Cerebellar cortex (tissue), 1 donor: ENCODE results near the gene MS4A10.

Experiments
- DNase-seq: peaks from one replicate; pipeline ENCODE4 v3.0.0-alpha.2; 2015; ENCODE audit warnings: low spot score

Gene MS4A10

GRCh38 chr11:60825118-60825517, 40.0 kb downstream of the MS4A10 start:
- no peak for DNase-seq

- DNase-seq = no peak
Measured at GRCh38 chr11:60825790-60826189, 40.7 kb downstream of the MS4A10 start.

DNA sequence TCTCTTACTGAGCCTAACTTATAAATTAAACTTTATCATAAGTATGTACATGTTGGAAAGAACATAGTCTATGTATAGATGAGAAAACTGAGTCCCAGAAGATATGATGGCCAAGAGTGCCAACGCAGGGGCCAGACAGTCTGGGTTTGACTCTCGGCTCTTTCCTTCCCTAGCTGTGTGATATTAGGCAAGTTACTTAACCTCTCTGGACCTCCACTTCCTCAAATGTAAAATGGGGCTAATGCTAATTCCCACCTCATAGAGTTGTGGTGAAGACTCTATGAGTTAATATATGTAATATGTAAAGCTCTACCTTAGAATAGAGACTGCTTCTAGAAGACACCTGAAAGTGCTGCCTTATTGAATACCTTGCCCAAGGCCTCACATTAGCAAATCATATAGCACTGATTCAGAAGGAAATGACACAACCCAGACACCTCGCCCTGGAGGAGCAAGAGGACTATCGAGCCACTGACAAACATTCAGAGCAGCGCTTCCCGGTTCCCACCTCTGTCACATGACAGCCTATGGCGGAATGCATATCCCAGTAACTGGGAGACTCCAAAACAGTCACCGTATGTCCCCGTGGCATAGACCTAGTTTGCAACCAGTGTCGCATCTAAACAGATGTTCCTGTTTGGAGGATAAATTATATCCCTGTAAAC, 45.5 kb downstream of the MS4A10 start:
- no peak for DNase-seq

GRCh38 chr11:60831143-60831500, 46.0 kb downstream of the MS4A10 start:
- DNase-seq = peak; percentile 91

DNA sequence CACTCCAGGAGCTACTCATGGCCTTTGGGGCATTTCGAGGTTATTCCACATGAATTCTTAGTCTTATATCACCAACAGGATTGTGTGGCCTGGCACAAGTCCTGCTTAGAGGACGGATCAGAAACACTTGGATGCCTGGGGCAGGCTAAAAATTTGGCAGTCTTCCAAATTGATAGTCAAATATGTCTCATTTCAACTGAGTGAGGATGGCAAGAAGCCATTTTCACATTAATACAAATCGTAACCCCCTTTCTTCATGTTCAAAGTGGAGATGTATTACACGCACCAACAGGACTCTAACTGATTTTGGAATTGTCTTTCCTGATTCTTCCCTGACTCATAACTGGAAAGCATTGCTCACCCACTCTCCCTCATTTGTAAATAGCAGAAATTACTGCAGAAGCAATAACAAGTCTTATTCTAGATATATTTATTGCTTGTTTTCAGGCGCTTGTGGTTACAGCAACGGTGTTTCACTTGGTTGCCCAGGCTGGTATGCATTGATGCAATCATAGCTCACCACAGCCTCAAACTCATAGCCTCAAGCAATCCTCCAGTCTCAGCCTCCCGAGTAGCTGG, 46.5 kb downstream of the MS4A10 start:
- DNase-seq = no peak

DNA sequence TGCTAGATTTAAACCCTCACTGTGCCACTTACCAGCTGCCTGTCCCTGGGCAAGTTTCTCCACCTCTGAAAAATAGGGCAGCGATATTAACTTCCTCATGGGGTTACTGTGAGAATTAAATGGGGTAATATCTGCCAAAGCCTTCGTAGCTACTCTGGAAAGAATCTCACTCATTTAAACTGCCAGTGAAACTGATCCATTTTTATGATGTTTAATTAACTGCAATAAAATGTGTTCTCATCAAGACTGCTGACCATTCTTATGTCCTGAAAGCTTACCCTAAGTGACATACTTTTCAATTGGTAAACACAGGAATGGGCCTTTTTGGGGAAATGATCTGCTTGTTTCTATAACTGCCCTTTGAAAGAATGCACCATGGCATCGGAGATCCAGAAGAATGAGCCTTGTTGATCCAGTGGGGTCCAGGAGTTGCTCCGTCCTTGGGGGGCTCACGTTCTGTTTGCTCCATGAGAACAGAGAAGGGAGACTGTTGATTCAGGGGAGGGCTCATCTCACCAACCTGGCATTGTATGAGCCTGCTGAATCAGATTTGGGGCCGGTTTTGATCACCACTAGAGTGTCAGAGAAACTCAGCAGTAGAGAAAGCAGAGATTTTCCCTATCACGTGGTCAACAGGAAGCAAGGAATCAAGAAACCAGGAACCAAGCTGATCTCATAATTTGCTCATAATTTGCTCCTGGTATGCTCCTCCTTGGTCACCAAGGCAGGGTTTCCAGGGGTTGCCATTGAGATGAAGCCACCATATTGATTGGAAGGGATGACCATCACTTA, 49.8 kb downstream of the MS4A10 start:
- no peak for DNase-seq

DNA sequence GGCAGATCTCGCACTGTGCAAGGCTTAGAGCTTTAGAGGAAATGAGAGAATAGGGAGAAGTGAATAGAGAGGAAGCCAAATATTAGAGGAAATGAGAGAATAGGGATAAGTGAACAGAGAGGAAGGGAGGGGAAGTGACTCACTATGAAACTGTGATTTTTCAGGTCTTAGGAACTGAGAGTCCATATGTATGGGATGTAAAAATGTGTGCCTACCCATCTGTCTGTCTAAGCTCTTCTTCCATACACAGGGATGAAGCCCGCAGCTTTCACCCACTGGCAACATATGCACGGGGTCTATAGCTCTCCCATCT, 50.4 kb downstream of the MS4A10 start:
- no peak for DNase-seq

GRCh38 chr11:60836866-60837515, 51.9 kb downstream of the MS4A10 start:
- no peak for DNase-seq

- peak; percentile 21 for DNase-seq
Measured at GRCh38 chr11:60838132-60838531, 53.0 kb downstream of the MS4A10 start.

GRCh38 chr11:60840470-60841430, 55.6 kb downstream of the MS4A10 start:
- no peak for DNase-seq

DNA sequence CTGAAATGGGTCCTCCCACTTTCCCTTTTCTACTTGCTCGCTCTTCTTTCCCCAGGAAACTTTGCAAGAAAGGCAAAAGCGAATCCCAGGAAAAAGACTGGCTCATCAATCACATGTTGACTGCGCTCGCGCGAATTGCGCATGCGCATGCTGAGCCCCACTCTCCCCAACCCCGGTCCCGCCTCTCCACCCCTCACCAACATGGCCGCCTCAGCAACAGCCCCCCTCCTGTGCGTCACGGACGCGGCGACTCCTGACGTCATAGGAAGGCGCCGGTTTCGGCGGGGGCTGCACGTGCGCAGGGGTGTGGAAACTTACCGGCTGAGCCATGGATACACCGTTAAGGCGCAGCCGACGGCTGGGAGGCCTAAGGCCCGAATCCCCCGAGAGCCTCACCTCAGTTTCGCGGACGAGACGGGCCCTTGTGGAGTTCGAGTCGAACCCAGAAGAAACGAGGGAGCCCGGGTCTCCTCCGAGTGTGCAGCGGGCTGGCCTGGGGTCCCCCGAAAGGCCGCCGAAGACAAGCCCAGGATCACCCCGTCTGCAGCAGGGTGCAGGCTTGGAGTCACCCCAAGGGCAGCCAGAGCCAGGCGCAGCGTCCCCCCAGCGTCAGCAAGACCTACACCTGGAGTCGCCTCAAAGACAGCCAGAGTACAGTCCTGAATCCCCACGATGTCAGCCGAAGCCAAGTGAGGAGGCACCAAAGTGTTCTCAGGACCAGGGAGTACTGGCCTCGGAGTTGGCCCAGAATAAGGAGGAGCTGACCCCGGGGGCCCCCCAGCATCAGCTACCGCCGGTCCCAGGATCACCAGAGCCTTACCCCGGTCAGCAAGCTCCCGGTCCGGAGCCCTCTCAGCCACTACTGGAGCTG, 56.9 kb downstream of the MS4A10 start, which contains the start of gene CCDC86:
TSS of gene CCDC86 (plus strand) at position 317 of the 871 bp plus-strand sequence. CDS start at position 329, 12 bp downstream.
- peak; percentile 96 for DNase-seq

GRCh38 chr11:60842668-60843600, 57.8 kb downstream of the MS4A10 start:
- DNase-seq = no peak

DNA sequence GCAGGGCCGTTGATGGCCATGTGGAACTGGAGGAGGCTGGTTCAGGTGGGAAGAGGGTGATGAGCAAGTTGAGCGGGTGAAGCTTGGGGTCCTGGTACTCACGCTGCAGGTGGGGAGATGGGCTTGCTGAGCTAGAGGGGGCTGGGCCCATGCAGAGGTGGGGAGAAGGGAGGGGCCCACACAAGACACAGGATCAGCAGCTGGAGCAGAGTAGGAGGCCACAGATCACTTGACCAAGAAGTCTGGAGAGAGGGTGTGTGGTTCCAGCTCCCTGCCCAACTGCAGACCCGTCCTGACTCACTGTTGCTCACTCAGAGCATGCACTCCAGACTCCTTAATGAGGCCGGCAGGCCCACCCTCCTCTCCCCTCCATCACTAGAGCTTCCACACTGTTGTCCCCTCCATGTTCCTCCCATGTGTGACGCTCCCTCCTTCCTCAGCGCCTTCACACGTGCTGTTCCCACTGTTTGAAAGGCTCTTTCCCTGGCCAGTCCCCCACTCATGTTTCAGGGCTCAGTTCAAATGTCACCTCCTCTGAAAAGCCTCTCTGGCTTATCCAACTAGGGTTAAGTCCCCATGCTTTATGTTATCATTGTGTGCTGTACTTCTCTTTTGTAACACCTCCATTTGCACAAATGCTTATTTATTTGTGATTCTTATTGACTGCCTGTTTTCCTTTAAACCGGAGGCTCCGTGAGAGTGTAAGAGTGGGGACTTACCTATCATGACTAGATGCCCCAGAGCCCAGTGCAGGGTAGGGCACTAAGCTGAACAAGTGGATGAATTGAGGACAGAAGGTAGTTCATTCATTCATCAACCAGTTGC, 59.1 kb downstream of the MS4A10 start:
- DNase-seq = no peak

- DNase-seq = no peak
Measured at GRCh38 chr11:60844870-60845221, 59.7 kb downstream of the MS4A10 start.

DNA sequence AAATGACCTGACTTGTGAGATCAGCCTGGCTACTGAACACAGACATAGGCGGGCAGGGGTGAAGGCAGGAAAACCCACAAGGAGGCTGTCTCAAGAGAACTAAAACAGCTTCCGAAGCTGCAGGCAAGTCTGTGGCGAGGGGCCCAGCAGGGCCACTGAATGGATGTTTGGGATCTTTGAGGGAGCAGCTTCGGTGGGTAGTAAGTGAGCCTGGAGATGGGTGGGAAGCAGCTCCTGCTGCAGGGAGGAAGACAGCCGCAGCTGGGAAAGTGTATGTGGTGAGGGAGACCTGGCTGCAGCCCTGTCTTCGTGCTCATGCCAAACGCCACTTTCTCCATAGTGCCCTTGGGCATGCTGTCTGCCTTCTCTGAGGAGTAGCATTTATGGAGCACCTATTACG, 60.2 kb downstream of the MS4A10 start:
- DNase-seq = no peak

DNA sequence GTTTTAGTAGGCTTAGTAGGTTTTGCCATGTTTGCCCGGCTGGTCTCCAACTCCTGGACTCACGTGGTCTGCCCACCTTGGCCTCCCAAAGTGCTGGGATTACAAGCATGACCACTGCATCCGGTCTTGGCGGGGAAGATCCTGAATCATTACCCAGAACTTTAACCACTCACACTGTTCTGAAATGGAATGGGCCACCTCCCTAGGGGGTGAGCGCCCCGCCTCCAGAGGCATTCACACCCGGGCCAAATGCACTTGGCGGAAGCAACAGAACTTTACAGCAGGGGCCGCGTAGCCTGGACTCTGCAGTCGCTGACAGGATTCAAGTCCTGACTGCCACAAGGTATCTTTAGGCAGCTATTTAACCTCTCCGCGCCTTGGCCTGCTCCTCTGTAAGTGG, 62.1 kb downstream of the MS4A10 start:
- no peak for DNase-seq

DNA sequence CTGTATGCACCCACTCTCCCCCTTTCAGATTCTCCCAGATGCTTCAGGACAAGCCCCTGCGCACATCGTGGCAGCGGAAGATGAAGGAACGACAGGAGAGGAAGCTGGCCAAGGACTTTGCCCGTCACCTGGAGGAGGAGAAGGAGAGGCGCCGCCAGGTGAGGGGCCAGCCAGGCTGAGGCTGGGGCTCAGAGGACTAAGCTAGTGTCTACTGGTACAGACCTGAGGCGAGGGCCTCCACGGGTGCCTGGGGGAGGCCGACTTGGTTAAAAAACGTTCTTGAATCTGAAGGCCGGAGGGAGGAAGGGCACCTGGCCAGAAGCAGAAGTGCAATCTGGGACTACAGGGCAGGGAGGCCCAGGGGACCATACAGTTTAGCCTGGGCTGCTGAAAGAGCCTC, 62.8 kb downstream of the MS4A10 start:
- DNase-seq = no peak

DNA sequence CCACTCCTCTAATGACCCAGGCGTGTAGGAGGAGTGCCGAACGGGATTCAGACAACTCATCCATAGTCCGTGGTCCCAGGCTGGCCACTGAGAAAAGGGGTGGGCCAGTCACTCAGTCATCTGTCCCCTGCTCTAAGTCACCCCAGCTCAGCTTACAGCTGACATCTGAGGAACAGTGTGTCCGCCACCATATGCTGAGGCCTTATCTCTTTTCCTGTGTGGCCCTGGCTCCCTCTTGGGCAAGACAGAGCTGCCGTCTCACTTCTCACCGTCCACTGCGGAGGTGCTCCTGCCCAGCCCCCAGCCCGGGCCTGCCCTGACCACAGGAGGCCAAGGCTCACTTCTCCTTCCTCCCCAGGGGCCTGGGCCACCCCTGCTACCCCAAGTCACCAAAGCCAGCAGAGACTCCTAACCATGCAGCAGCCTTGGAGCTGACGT, 63.6 kb downstream of the MS4A10 start:
- no peak for DNase-seq
